Measurements from ENCODE around the gene HK1.

HK1 gene

GRCh38 chr10:69382382-69383117 lies 104.3 kb downstream of the HK1 start:
- no peak for DNase-seq

DNA sequence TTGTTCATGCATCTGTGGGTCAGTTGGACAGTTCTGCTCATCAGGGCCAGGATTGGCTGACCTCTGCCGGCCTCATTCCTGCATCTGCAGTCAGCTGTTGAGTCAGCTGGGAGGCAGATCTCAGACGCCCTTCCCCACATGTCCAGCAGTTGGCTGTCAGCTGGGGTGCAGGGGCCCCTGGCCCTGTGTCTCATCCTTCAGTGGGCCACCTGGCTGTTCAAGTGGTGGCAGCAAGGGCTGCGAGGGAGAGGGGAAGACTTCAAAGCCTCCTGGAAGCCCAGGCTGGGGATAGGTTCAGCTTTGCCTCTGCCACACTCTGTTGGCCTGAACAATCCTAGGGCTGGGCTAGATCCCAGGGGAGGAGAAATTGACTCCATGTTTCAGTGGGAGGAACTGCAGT lies 105.3 kb downstream of the HK1 start:
- no peak for DNase-seq

DNA sequence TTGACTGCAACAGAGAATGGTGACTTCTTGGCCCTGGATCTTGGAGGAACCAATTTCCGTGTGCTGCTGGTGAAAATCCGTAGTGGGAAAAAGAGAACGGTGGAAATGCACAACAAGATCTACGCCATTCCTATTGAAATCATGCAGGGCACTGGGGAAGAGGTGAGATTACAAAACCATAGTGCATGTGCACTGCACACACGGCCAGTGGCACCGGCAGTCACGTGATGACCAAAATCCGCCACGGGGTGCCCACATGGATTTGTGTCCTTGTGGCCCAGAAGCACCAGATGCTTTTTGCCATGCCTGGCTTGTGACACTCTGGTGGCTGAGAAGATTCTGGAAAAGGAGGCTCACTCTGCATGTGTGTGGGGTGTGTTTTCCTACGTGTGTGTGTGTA lies 106.0 kb downstream of the HK1 start:
- DNase-seq, result no peak

- no peak for DNase-seq
Measured at GRCh38 chr10:69385454-69386350, 107.4 kb downstream of the HK1 start.

DNA sequence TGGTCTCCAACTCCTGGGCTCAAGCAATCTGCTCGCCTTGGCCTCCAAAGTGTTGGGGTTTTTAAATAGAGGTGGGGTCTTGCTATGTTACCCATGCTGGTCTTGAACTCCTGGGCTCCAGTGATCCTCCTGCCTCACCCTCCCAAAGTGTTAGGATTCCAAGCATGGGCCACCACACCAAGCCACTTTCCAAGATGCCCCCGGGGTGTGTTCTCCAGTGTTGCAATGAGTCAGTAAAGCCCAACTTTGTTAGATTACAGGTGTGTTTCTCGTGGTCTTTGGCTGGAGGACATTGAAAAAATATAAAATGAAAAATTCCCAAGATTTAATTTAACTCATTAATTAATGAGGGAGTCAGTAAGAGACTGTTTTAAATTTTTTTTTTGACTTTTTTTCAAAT lies 109.2 kb downstream of the HK1 start:
- no peak for DNase-seq

- no peak for DNase-seq
Measured at GRCh38 chr10:69388488-69388887, 110.2 kb downstream of the HK1 start.

DNA sequence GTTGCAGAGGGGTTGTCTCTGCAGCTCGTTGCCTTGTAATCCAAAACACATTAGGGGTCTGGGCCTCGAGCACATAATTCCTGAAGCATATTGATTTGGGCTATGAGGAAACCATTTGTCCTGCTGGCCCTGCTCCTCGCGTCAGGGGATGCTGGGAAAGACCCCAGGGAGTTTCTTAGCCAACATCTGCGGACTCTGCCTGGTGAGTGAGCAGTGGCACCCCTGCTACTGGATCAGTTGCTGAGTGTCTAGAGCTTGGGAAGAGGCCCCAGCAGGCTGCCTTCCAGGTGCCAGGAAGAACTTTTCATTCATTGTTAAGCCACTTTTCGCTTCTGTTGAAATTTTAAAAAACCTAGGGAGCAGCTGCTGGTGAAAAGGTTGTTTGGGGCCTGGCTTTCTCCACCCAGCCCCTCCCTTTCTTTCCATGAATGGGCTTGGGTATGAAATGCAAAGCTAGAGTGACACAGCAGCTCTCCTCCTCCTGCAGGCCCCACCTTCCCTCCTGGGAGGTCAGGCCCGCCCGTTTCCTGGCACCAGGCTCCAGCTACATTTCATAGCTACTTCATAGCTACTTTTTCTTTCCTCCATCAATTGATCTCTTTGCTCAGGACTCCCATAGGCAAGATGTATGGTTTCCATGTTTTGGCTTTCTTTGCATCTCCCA lies 111.7 kb downstream of the HK1 start:
- no peak for DNase-seq

DNA sequence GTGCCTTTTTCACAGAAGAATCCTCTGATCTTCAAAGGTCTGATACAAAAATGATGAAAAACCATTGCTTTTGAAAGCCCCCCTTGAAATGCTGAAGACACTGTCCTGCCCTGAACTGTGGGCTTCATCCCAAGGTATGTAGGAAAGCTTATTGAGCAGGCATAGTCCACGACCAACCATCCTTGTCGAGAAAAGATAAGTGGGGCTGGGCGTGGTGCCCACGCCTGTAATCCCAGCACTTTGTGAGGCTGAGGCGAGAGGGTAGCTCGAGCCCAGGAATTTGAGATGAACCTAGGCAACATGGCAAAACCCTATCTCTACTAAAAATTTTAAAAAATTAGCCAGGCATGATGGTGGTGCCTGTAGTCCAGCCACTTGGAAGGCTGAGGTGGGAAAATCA lies 112.9 kb downstream of the HK1 start:
- DNase-seq, result no peak

GRCh38 chr10:69392481-69393000 lies 114.2 kb downstream of the HK1 start:
- peak; percentile 87 for DNase-seq

- no peak for DNase-seq
Measured at GRCh38 chr10:69394020-69394419, 115.7 kb downstream of the HK1 start.

- DNase-seq, result no peak
Measured at GRCh38 chr10:69397972-69398371, 119.7 kb downstream of the HK1 start.

- DNase-seq, result no peak
Measured at GRCh38 chr10:69398466-69398865, 120.2 kb downstream of the HK1 start.

GRCh38 chr10:69400936-69401335 lies 122.6 kb downstream of the HK1 start:
- no peak for DNase-seq

- DNase-seq, result no peak
Measured at GRCh38 chr10:69401416-69401815, 123.1 kb downstream of the HK1 start.

GRCh38 chr10:69402386-69402785 lies 124.1 kb downstream of the HK1 start:
- no peak for DNase-seq

DNA sequence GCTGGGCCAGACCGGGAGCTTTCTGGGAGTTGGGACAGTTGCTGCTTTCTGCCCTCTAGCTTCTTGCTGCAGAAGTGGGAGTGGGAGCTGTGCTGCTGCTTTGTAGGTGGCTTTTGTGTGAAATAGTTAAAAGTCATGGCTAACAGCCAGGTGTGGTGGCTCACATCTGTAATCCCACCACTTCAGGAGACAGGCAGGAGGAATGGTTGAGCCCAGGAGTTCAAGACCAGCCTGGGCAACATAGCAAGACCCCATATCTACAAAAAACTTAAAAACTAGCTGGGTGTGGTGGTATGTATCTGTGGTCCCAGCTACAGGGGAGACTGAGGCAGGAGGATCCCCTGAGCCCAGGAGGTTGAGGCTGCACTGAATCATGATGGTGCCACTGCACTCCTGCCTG lies 124.8 kb downstream of the HK1 start:
- no peak for DNase-seq

- DNase-seq, result no peak
Measured at GRCh38 chr10:69403519-69403918, 125.2 kb downstream of the HK1 start.

DNA sequence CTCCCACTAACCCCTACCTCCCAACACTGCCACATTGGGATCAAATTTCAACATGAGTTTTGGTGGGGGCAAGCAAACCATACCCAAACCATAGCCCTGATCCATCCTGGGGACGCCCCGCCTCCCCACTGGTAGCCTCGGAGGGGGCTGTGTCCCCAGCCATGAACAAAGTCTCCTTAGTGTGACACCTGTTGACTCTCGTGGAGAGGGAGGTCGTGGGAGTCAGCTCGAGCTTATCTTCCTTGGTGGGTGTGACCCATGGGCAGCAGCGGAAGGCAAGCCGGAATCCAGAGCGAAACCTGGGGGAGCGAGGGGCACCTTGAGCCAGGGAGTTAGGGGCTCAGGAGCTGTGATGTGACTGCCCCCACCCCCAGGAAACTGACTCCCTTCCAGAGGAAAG lies 126.5 kb downstream of the HK1 start:
- no peak for DNase-seq

DNA sequence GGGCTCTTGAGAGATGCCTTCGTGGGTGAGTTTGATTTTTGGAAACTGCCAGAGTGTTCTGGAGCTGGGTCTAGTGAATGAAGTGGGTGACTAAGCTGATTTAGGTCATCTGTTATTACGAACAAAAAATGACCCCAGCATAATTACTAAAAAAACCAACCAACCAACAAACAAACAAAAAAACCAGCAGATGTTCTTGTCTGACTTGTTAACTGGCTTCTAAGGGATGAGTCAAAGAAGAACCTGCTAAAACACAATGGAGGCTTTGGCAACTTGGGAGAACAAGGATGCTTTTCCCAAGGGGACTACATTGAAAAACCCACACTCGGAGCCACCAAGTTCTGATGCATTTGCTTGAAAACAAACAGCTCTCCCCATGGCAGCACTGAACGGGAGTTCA lies 126.9 kb downstream of the HK1 start:
- DNase-seq, result no peak

- no peak for DNase-seq
Measured at GRCh38 chr10:69406302-69406811, 128.1 kb downstream of the HK1 start.

GRCh38 chr10:69406816-69407580 lies 128.7 kb downstream of the HK1 start:
- no peak for DNase-seq

GRCh38 chr10:69407621-69408301 lies 129.5 kb downstream of the HK1 start:
- peak; percentile 49 for DNase-seq

Data from CD4-positive, alpha-beta T cell treated with Interleukin-17A for 1 hour (primary cell).